ENCODE data around the gene WDR33. TPM values are rescaled to one million over a fixed set of nuclear protein-coding genes. Genes with fewer than 3 reads are reported as not detected.
"Not testable (repeated sequence)": the region's sequence is repeated elsewhere in the genome, so short reads cannot be mapped to it uniquely, and the experiment has no call there.

Gene WDR33
- total RNA-seq, 2 experiments from 2014 or later, result 70.7 to 96.6 TPM

GRCh38 chr2:127770973-127771735 is 39.8 kb downstream of the WDR33 start:
- H3K4me1 ChIP-seq (ENCODE audit: insufficient read depth, low read length, poor library complexity, severe bottlenecking), result peaks cover 12% of the 10 kb centered on the region
- DNase-seq (ENCODE audit: low spot score), result no peak
- peaks cover 71% of the 10 kb centered on the region for H3K36me3 ChIP-seq (ENCODE audit: insufficient read depth, low read length)
- no peak overlapping the region for H3K4me3 ChIP-seq (ENCODE audit: low read depth, low read length, poor library complexity, severe bottlenecking)
- ChIA-PET CTCF (ENCODE audit: unreplicated experiment) (no interaction called here), POLR2A (interaction anchor here (0.6 kb wide), 1 partner anchor 79 kb away, joined by 3 read pairs; no protein-coding TSS in a partner anchor)
- no TSS peak for BruUV-seq (replicated peaks)
- no peak overlapping the region for H3K4me2 ChIP-seq (ENCODE audit: low read length)
- peaks cover 79% of the 10 kb centered on the region for H3K79me2 ChIP-seq (ENCODE audit: insufficient read depth, low read depth, low read length)
- H3K9me3 ChIP-seq (ENCODE audit: low read length), result no peaks in the 10 kb centered on the region
- no peak overlapping the region for H3K27ac ChIP-seq (ENCODE audit: low read depth, low read length, poor library complexity, severe bottlenecking)
- intact Hi-C loops (cut with micrococcal nuclease; ENCODE audit: unreplicated experiment), result no loop called here
- no peaks in the 10 kb centered on the region for H3K9me2 ChIP-seq (ENCODE audit: insufficient read depth, low read length)
- no peak overlapping the region for H2AFZ ChIP-seq (ENCODE audit: low read length)
- peaks cover 16% of the 10 kb centered on the region; the same call in 1 of the 2 replicates for H4K20me1 ChIP-seq (ENCODE audit: insufficient read depth, low read length)
- TF ChIP-seq CTCF (conservative IDR thresholded peaks at IDR 0.05; ENCODE audit: low read length) (no peak), EZH2phosphoT487 (IDR thresholded peaks at IDR 0.05; ENCODE audit: borderline replicate concordance, low read depth, low read length) (no peak)

- H2AFZ ChIP-seq (ENCODE audit: low read length); H3K27ac ChIP-seq (ENCODE audit: low read depth, low read length, poor library complexity, severe bottlenecking); H3K4me2 ChIP-seq (ENCODE audit: low read length); intact Hi-C loops (cut with micrococcal nuclease; ENCODE audit: unreplicated experiment); DNase-seq (ENCODE audit: low spot score); CTCF ChIA-PET (ENCODE audit: unreplicated experiment); POLR2A ChIA-PET; BruUV-seq (replicated peaks); H3K9me2 ChIP-seq (ENCODE audit: insufficient read depth, low read length); H3K4me3 ChIP-seq (ENCODE audit: low read depth, low read length, poor library complexity, severe bottlenecking); H3K9me3 ChIP-seq (ENCODE audit: low read length): not testable (repeated sequence)
- H4K20me1 ChIP-seq (ENCODE audit: insufficient read depth, low read length), result peaks cover 13% of the 10 kb centered on the region; the same call in 1 of the 2 replicates
- peaks cover 71% of the 10 kb centered on the region for H3K36me3 ChIP-seq (ENCODE audit: insufficient read depth, low read length)
- peaks cover 12% of the 10 kb centered on the region for H3K4me1 ChIP-seq (ENCODE audit: insufficient read depth, low read length, poor library complexity, severe bottlenecking)
- peaks cover 73% of the 10 kb centered on the region for H3K79me2 ChIP-seq (ENCODE audit: insufficient read depth, low read depth, low read length)
Measured at GRCh38 chr2:127770534-127770933, 40.4 kb downstream of the WDR33 start.

- Histone ChIP-seq H3K9me2 (ENCODE audit: insufficient read depth, low read length) (no peaks in the 10 kb centered on the region), H3K9me3 (ENCODE audit: low read length) (no peaks in the 10 kb centered on the region), H3K36me3 (ENCODE audit: insufficient read depth, low read length) (peaks cover 77% of the 10 kb centered on the region), H3K4me3 (ENCODE audit: low read depth, low read length, poor library complexity, severe bottlenecking) (no peak overlapping the region), H3K4me2 (ENCODE audit: low read length) (no peak overlapping the region), H3K79me2 (ENCODE audit: insufficient read depth, low read depth, low read length) (peaks cover 64% of the 10 kb centered on the region), H3K27ac (ENCODE audit: low read depth, low read length, poor library complexity, severe bottlenecking) (no peak overlapping the region), H2AFZ (ENCODE audit: low read length) (no peak overlapping the region), H4K20me1 (ENCODE audit: insufficient read depth, low read length) (peaks cover 10% of the 10 kb centered on the region; the same call in 1 of the 2 replicates), H3K4me1 (ENCODE audit: insufficient read depth, low read length, poor library complexity, severe bottlenecking) (peaks cover 12% of the 10 kb centered on the region)
- ChIA-PET CTCF (ENCODE audit: unreplicated experiment) (no interaction called here), POLR2A (interaction anchor here (0.9 to 1.5 kb wide), 3 partner anchors 14 to 26 kb away, joined by 3 to 10 read pairs (median 3); no protein-coding TSS in a partner anchor)
- DNase-seq (ENCODE audit: low spot score), result no peak
- intact Hi-C loops (cut with micrococcal nuclease; ENCODE audit: unreplicated experiment), result loop anchor here (2.0 kb wide), 1 partner anchor 37 kb away; no protein-coding TSS in a partner anchor
- BruUV-seq (replicated peaks), result no TSS peak
- TF ChIP-seq CTCF (conservative IDR thresholded peaks at IDR 0.05; ENCODE audit: low read length) (no peak), EZH2phosphoT487 (IDR thresholded peaks at IDR 0.05; ENCODE audit: borderline replicate concordance, low read depth, low read length) (no peak)
Measured at GRCh38 chr2:127769587-127769986, 41.4 kb downstream of the WDR33 start.

Measured in OCI-LY7 (cell line).